GM12872 (cell line): ENCODE measurements around the gene THEM4.

Source experiments
- TF ChIP-seq, protein P1 (sequence below): IDR thresholded peaks from 3 replicates; pipeline ENCODE4 v1.5.1; 2011; ENCODE audit warnings: low read depth, mild to moderate bottlenecking, low read length, moderate library complexity; ENCODE audit not compliant: insufficient read depth

The THEM4 gene

DNA sequence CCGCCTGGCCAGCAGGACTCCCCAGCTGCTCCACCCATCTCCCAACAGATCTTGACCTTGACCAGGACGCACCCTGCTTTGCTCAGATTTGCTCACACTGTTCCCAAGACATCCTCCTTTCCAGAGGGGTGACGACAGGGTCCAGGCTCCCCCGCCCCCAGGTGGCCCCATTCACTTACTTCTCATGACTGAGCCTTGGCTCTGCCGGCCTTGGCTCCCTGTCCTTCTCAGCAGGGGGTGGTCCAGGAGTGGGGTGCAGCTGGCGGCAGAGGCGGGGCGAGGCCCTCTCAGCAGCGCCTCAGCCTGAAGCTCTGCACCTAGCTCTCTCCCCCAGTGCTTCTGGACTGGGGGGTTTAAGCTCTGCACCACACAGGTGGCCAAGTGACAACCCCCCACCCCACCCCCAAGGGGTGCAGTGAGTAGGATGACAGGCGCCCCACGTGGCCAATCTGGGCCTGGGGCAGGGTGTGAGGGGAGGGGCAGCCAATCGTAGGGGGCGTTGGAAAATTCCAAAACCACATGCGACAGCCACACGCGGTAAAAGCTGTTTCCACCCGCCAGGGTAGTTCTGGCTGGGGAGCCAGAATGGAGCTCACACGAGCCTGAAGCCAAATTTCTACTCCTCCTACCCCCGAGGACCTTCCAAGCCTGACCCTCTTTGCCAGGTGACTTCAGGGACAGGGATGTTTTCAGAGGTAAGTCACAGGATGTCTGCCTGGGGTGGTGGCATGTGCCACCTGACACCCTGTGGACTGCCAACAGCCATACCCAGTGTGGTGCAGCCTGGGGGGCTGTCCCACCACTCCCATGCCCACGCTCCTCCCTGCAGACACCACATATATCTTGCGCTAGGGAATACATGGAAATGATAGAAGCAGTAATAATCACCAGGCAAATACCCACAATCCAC, 83.3 kb downstream of the THEM4 start:
- TF ChIP-seq, protein P1, sequence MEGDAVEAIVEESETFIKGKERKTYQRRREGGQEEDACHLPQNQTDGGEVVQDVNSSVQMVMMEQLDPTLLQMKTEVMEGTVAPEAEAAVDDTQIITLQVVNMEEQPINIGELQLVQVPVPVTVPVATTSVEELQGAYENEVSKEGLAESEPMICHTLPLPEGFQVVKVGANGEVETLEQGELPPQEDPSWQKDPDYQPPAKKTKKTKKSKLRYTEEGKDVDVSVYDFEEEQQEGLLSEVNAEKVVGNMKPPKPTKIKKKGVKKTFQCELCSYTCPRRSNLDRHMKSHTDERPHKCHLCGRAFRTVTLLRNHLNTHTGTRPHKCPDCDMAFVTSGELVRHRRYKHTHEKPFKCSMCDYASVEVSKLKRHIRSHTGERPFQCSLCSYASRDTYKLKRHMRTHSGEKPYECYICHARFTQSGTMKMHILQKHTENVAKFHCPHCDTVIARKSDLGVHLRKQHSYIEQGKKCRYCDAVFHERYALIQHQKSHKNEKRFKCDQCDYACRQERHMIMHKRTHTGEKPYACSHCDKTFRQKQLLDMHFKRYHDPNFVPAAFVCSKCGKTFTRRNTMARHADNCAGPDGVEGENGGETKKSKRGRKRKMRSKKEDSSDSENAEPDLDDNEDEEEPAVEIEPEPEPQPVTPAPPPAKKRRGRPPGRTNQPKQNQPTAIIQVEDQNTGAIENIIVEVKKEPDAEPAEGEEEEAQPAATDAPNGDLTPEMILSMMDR: no peak

DNA sequence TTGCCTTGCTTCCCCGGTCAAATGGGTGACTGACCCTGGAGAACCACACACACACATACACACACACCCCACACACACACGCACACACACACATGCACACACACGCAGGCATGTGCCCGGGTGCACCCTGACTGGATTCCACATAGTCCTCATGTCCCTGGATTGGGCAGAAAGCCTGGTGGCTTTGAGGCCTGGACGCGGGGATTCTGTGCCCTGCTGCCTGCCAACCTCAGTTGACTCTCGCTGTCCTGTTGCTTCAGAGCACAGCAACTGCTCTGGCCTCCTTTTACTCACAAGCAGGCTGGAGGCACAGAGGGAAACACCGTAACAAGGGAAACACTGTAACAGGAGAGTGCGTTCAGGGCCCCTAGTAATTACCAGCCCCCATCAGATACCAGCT, 84.1 kb downstream of the THEM4 start:
- TF ChIP-seq, protein P1: no peak
